Spleen (tissue), 11 donors: ENCODE results near the gene LMBR1. TPM values are rescaled to one million over a fixed set of nuclear protein-coding genes. Genes with fewer than 3 reads are reported as not detected.

Source experiments
- DNase-seq: peaks from one replicate; pipeline ENCODE4 v3.0.0-alpha.2; 2020
- H3K27ac ChIP-seq, 8 donors: fragments of 200-600 bp; sonication (generic) in 7 of 8; 1 replicate in 4 of 8; 2 replicates in 4 of 8; pipeline versions ENCODE4 v1.5.0 to v1.8.0; 2016 to 2021; ENCODE audit warnings: inconsistent platforms in 4 of 8, mild to moderate bottlenecking in 4 of 8, moderate library complexity in 1 of 8
- H3K27me3 ChIP-seq, 7 donors: fragments of 200-600 bp; sonication (generic) in 6 of 7; replicated peaks in 1 of 7; 1 replicate in 4 of 7; 2 replicates in 3 of 7; pipeline versions ENCODE4 v1.5.0 to v1.8.0; 2016 to 2021; ENCODE audit warnings: inconsistent platforms in 3 of 7, mild to moderate bottlenecking in 1 of 7
- H3K36me3 ChIP-seq, 6 donors: fragments of 200-600 bp; sonication (generic) in 5 of 6; 1 replicate in 4 of 6; 2 replicates in 2 of 6; pipeline versions ENCODE4 v1.5.0 to v1.8.0; 2016 to 2021; ENCODE audit warnings: inconsistent platforms in 2 of 6
- H3K4me1 ChIP-seq, 6 donors: fragments of 200-600 bp; sonication (generic) in 5 of 6; 1 replicate in 3 of 6; 2 replicates in 3 of 6; pipeline versions ENCODE4 v1.5.0 to v1.8.0; 2016 to 2021; ENCODE audit warnings: inconsistent platforms in 3 of 6
- H3K4me3 ChIP-seq, 8 donors: fragments of 200-600 bp; sonication (generic) in 7 of 8; 1 replicate in 4 of 8; 2 replicates in 4 of 8; pipeline versions ENCODE4 v1.5.0 to v1.8.0; 2016 to 2021; ENCODE audit warnings: inconsistent platforms in 4 of 8, mild to moderate bottlenecking in 4 of 8, moderate library complexity in 2 of 8
- H3K9me3 ChIP-seq, 8 donors: fragments of 200-600 bp; sonication (generic) in 7 of 8; 1 replicate in 4 of 8; 2 replicates in 4 of 8; pipeline versions ENCODE4 v1.5.0 to v1.8.0; 2016 to 2021; ENCODE audit warnings: inconsistent platforms in 4 of 8
- POLR2A ChIP-seq, 3 donors: fragments of 450-650 bp; IDR thresholded peaks; one replicate each; pipeline ENCODE4 v1.5.1; 2017; ENCODE audit warnings: antibody characterized with exemption in 3 of 3, mild to moderate bottlenecking in 1 of 3
- POLR2AphosphoS5 ChIP-seq, 3 donors: sonication (generic); formaldehyde crosslinking; IDR thresholded peaks; one replicate each; pipeline ENCODE4 v1.5.1; 2017; ENCODE audit warnings: antibody characterized with exemption in 3 of 3
- WGBS, 5 donors: extraction: QIAGEN DNeasy Blood & Tissue Kit in 3 of 5; methylation state at CpG; one replicate each; pipeline versions ENCODE4 v1.1.5 to v1.1.7; 2013 to 2018; 5-methylcytosine and 5-hydroxymethylcytosine counted together
- intact Hi-C: fragments of 100-400 bp; cut with DNase I; formaldehyde crosslinking; loops from one replicate; pipeline ENCODE4 v1.15.0; 2023; ENCODE audit warnings: low total_unique reads
- polyA plus RNA-seq, 3 donors: library from polyadenylated mRNA; stranded (reverse); fragments of 200-250 nt; gene quantifications; one replicate each; pipeline ENCODE4 v1.2.1, GENCODE V29; 2013
- total RNA-seq, 7 donors: library from RNA; depleted of rRNA in 3 of 7; stranded (reverse); fragments of >200 nt in 3 of 7; fragmentation: NEBNext Ultra II Directional in 4 of 7; extraction: Animal tissue kit (Norgen Biotek cat#: 25700) in 4 of 7; gene quantifications; one replicate each; pipeline versions ENCODE4 v1.1.0 to v1.2.1, GENCODE V29; 2016 to 2021
- TF ChIP-seq, protein P1 (sequence below), 11 experiments: fragments of 200-600 bp in 7 of 11; fragments of 450-650 bp in 4 of 11; sonication (generic) in 4 of 11; IDR thresholded peaks in 8 of 11; conservative IDR thresholded peaks in 3 of 11; 1 replicate in 7 of 11; 2 replicates in 4 of 11; pipeline versions ENCODE4 v1.4.0 to v1.8.0; 2016 to 2021; ENCODE audit warnings: antibody characterized with exemption in 11 of 11, inconsistent platforms in 4 of 11, mild to moderate bottlenecking in 1 of 11
- donor health status: healthy with polysubstance abuse.
- donor health status: DM: no; HTN: no; CAD: no; lungs with moderate emphysema.
- donor health status: DM: no; HTN: no; CAD: no.
- donor health status: Bipolar disorder and iron deficiency.
- donor health status: healthy.
- donor health status: DM: no; HTN: no; CAD: no.
- donor health status: DM: yes; HTN: yes; CAD: no.

LMBR1 gene
- total and polyA plus RNA-seq, 10 donors = 4.8 to 88.3 (median 63.7) TPM

DNA sequence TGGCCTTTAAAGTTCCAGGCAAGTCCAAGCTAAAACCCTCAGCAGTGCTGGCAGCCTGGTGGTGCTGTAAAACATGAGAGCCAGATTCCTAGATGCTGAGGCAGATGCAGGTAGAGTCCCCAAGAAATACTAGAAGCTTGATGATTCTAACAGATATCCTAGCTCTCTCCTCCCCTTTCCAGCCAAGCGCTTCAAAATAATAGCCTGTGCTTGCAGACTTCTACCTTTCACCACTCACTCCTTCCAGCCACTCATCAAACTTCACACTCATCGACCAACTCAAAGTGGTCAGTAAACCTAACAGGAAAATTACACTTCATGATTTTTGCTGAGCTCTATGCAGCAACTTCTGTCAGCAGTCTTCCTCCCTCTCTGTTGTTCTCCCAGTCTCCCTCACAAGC lies 50.2 kb downstream of the LMBR1 start:
- H3K36me3 ChIP-seq = no peaks in the 10 kb centered on the region
- DNase-seq = no peak
- TF ChIP-seq, protein P1, sequence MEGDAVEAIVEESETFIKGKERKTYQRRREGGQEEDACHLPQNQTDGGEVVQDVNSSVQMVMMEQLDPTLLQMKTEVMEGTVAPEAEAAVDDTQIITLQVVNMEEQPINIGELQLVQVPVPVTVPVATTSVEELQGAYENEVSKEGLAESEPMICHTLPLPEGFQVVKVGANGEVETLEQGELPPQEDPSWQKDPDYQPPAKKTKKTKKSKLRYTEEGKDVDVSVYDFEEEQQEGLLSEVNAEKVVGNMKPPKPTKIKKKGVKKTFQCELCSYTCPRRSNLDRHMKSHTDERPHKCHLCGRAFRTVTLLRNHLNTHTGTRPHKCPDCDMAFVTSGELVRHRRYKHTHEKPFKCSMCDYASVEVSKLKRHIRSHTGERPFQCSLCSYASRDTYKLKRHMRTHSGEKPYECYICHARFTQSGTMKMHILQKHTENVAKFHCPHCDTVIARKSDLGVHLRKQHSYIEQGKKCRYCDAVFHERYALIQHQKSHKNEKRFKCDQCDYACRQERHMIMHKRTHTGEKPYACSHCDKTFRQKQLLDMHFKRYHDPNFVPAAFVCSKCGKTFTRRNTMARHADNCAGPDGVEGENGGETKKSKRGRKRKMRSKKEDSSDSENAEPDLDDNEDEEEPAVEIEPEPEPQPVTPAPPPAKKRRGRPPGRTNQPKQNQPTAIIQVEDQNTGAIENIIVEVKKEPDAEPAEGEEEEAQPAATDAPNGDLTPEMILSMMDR (IDR thresholded peaks at IDR 0.05 in 8 of 11, conservative IDR thresholded peaks at IDR 0.05 in 3 of 11) = no peak
- TF ChIP-seq POLR2A (IDR thresholded peaks at IDR 0.05) (no peak), POLR2AphosphoS5 (IDR thresholded peaks at IDR 0.05) (no peak)
- 63 to 73% (median 66%) methylated on average over 2 of the region's 2 CpGs for WGBS, 5 donors
- H3K9me3 ChIP-seq = no peaks in the 10 kb centered on the region
- intact Hi-C loops = no loop called here
- no peaks in the 10 kb centered on the region for H3K27me3 ChIP-seq
- no peak overlapping the region for H3K4me3 ChIP-seq
- H3K27ac ChIP-seq = no peak overlapping the region
- H3K4me1 ChIP-seq = peaks cover 0 to 29% (median 0%) of the 10 kb centered on the region in 6 donors

DNA sequence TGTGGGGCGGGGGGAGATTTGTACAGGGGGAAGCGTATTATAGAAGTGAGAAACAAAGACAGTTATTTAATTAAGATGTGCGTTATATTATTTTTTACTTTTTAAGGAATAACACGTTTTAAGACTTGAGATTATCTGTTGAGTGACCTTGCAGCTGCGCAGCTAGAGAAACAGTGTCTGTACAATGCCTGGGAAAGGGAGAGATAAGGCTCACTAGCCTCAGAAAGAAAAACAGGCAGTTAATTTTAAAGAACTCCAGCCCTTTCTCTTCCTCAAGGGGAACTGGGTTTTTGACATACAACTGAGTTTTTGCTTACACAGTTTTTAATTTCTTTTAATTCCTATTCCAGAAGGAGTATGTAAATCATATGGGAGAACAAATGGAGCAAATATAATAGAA lies 50.7 kb downstream of the LMBR1 start:
- Histone ChIP-seq H3K9me3 (no peaks in the 10 kb centered on the region), H3K4me3 (no peak overlapping the region), H3K27ac (no peak overlapping the region), H3K36me3 (no peaks in the 10 kb centered on the region), H3K4me1 (peaks cover 0 to 29% (median 0%) of the 10 kb centered on the region in 6 donors), H3K27me3 (no peaks in the 10 kb centered on the region)
- TF ChIP-seq, protein P1 (IDR thresholded peaks at IDR 0.05 in 8 of 11, conservative IDR thresholded peaks at IDR 0.05 in 3 of 11) = no peak
- no peak for TF ChIP-seq POLR2AphosphoS5 (IDR thresholded peaks at IDR 0.05)
- TF ChIP-seq POLR2A (IDR thresholded peaks at IDR 0.05) = no peak
- WGBS, 5 donors = 82 to 93% (median 87%) methylated on average over 5 of the region's 5 CpGs
- intact Hi-C loops = no loop called here
- no peak for DNase-seq

DNA sequence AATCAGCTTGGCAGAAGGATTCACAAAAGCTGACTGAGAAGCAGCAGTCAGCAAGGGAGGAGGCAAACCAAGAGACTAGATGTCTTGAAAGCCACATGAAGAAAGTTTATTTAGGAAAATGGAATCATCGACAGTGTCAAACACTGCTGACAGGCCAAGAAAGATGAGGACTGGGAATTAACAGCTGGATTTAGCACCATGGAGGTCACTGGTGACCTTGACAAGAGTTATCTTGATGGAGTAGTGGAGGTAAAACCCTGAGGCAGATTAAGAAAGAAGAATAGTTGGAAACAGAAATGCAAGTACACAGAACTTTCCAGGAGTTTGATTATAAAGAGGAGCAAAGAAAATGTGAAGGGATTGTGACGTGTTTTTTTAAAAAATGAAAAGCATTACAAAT lies 51.5 kb downstream of the LMBR1 start:
- DNase-seq = no peak
- Histone ChIP-seq H3K27me3 (no peaks in the 10 kb centered on the region), H3K9me3 (no peaks in the 10 kb centered on the region), H3K4me3 (no peak overlapping the region), H3K4me1 (peaks cover 0 to 29% (median 0%) of the 10 kb centered on the region in 6 donors), H3K36me3 (peaks cover 0 to 6% (median 0%) of the 10 kb centered on the region in 6 donors), H3K27ac (no peak overlapping the region)
- intact Hi-C loops = no loop called here
- TF ChIP-seq POLR2A (IDR thresholded peaks at IDR 0.05) (no peak), POLR2AphosphoS5 (IDR thresholded peaks at IDR 0.05) (no peak)
- TF ChIP-seq, protein P1 (IDR thresholded peaks at IDR 0.05 in 8 of 11, conservative IDR thresholded peaks at IDR 0.05 in 3 of 11) = no peak
- WGBS, 5 donors = 79 to 95% (median 83%) methylated on average over 2 of the region's 2 CpGs

DNA sequence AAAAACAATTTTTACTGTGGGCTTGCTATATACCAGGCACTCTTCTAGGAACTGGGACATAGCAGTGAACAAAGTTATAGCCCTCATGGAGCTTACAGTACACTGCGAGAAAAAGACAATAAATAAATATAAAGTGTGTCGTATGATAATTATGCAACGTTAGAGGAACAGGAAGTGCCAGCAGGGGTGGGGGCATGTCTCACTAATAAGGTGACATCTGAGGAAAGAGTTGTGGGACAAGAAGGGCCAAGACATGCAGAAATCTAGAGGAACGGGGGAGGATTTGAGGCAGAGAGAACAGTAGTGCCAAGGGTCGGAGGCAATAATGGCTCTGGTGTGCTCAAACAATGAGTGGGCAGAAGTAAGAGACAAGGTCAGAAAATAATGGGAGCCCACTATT lies 52.8 kb downstream of the LMBR1 start:
- no peaks in the 10 kb centered on the region for H3K27me3 ChIP-seq
- WGBS, 5 donors = 51 to 70% (median 59%) methylated on average over 5 of the region's 5 CpGs
- intact Hi-C loops = no loop called here
- H3K9me3 ChIP-seq = no peaks in the 10 kb centered on the region
- H3K36me3 ChIP-seq = peaks cover 0 to 19% (median 0%) of the 10 kb centered on the region in 6 donors
- no peak for DNase-seq
- TF ChIP-seq POLR2AphosphoS5 (IDR thresholded peaks at IDR 0.05) = no peak
- no peak overlapping the region for H3K27ac ChIP-seq
- H3K4me1 ChIP-seq = peaks cover 0 to 22% (median 0%) of the 10 kb centered on the region in 6 donors
- no peak overlapping the region for H3K4me3 ChIP-seq

DNA sequence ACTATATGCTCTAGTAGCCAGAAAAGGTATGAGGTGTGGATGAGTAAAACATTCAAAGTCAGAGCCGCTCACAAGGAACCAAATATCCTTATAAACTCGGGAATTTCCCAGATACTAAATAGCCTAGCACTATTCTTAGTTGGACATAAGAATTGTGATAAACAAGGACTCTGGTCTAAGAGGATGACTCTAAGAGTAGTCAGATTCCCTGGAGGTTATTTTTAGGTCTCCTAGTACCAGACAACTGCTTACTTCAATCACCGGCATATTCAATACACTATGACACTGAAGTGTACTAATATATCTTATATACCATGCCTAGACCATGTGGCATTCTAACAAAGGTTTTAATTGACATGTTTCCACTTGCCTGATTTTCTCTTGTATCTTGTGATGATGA lies 56.5 kb downstream of the LMBR1 start:
- Histone ChIP-seq H3K27ac (no peak overlapping the region), H3K9me3 (no peaks in the 10 kb centered on the region)
- 75 to 97% (median 93%) methylated on average over 3 of the region's 3 CpGs for WGBS, 5 donors

More for the DNA sequence above, 56.5 kb downstream of the LMBR1 start:
- intact Hi-C loops = no loop called here
- TF ChIP-seq, protein P1 (IDR thresholded peaks at IDR 0.05 in 8 of 11, conservative IDR thresholded peaks at IDR 0.05 in 3 of 11) = no peak
- TF ChIP-seq POLR2A (IDR thresholded peaks at IDR 0.05) = no peak
- no peak for TF ChIP-seq POLR2AphosphoS5 (IDR thresholded peaks at IDR 0.05)
- H3K4me1 ChIP-seq = peaks cover 0 to 29% (median 13%) of the 10 kb centered on the region in 6 donors
- no peak for DNase-seq
- peaks cover 0 to 48% (median 8%) of the 10 kb centered on the region in 6 donors for H3K36me3 ChIP-seq
- no peaks in the 10 kb centered on the region for H3K27me3 ChIP-seq
- no peak overlapping the region for H3K4me3 ChIP-seq
